AG09319 (cell line): ENCODE results near the gene ZSCAN18.

Experiments used
- DNase-seq: peaks from one replicate; pipeline ENCODE4 v3.0.0-alpha.2; 2010; ENCODE audit warnings: low read depth; ENCODE audit errors: extremely low read depth
- CTCF ChIP-seq: IDR thresholded peaks from 2 replicates; pipeline ENCODE4 v1.5.1; 2011; ENCODE audit warnings: low read depth, mild to moderate bottlenecking, inconsistent platforms, low read length, moderate library complexity

ZSCAN18 gene

GRCh38 chr19:58085348-58085875 is 12.6 kb downstream of the ZSCAN18 start:
- TF ChIP-seq CTCF = no peak
- DNase-seq = no peak

GRCh38 chr19:58084596-58085347 is 13.3 kb downstream of the ZSCAN18 start:
- no peak for DNase-seq
- TF ChIP-seq CTCF = no peak

GRCh38 chr19:58083021-58083420 is 15.0 kb downstream of the ZSCAN18 start:
- no peak for TF ChIP-seq CTCF

GRCh38 chr19:58079792-58080191 is 18.2 kb downstream of the ZSCAN18 start:
- no peak for DNase-seq
- no peak for TF ChIP-seq CTCF

More at GRCh38 chr19:58083021-58083420, 15.0 kb downstream of the ZSCAN18 start:
- no peak for DNase-seq

GRCh38 chr19:58067240-58067912 is 30.7 kb downstream of the ZSCAN18 start:
- no peak for DNase-seq
- TF ChIP-seq CTCF = no peak

- no peak for TF ChIP-seq CTCF
- no peak for DNase-seq
These were observed 34.3 kb downstream of the ZSCAN18 start for GRCh38 chr19:58063712-58064111.

- no peak for DNase-seq
- no peak for TF ChIP-seq CTCF
These were observed 37.8 kb downstream of the ZSCAN18 start for GRCh38 chr19:58060231-58060630.
